CD14-positive monocyte (primary cell): ENCODE data around the gene PLK5. TPM values are rescaled to one million over a fixed set of nuclear protein-coding genes. Genes with fewer than 3 reads are reported as not detected.

Experiments
- DNase-seq, 3 donors: peaks; one replicate each; pipeline ENCODE4 v3.0.0-alpha.2; 2011 to 2022
- H2AFZ ChIP-seq: 2 replicates; pipeline ENCODE4 v1.6.0; 2012; ENCODE audit warnings: mild to moderate bottlenecking, low read depth, low read length, inconsistent platforms; ENCODE audit not compliant: insufficient read depth, poor library complexity, severe bottlenecking
- H3K27ac ChIP-seq, 2 donors: 1 replicate in 1 of 2; 2 replicates in 1 of 2; pipeline ENCODE4 v1.5.1; 2012 to 2013; ENCODE audit warnings: low read length in 2 of 2, control low read depth in 1 of 2, inconsistent platforms in 1 of 2, low read depth in 1 of 2, mild to moderate bottlenecking in 1 of 2
- H3K27me3 ChIP-seq, 2 donors: one replicate each; pipeline versions ENCODE4 v1.6.0 to v1.6.1; 2011 to 2013; ENCODE audit warnings: low read length in 2 of 2; ENCODE audit not compliant: control insufficient read depth in 2 of 2, insufficient read depth in 2 of 2
- H3K36me3 ChIP-seq, 2 donors: replicated peaks in 1 of 2; 1 replicate in 1 of 2; 2 replicates in 1 of 2; pipeline versions ENCODE4 v1.5.1 to v1.6.1; 2012 to 2013; ENCODE audit warnings: low read length in 2 of 2, control low read depth in 1 of 2, inconsistent platforms in 1 of 2, mild to moderate bottlenecking in 1 of 2; ENCODE audit not compliant: insufficient read depth in 2 of 2, control insufficient read depth in 1 of 2
- H3K4me1 ChIP-seq, 2 donors: 1 replicate in 1 of 2; 2 replicates in 1 of 2; pipeline versions ENCODE4 v1.5.1 to v1.6.1; 2012 to 2013; ENCODE audit warnings: low read length in 2 of 2, control low read depth in 1 of 2, inconsistent platforms in 1 of 2, mild to moderate bottlenecking in 1 of 2, moderate library complexity in 1 of 2; ENCODE audit not compliant: insufficient read depth in 2 of 2, control insufficient read depth in 1 of 2
- H3K4me2 ChIP-seq: replicated peaks from 2 replicates; pipeline ENCODE3; 2012; ENCODE audit warnings: low read length, moderate library complexity, mild to moderate bottlenecking; ENCODE audit not compliant: poor library complexity, severe bottlenecking; ENCODE audit errors: extremely low read depth
- H3K4me3 ChIP-seq, 3 experiments: fragments of 200-600 bp in 1 of 3; sonication (generic) in 1 of 3; replicated peaks in 1 of 3; 1 replicate in 2 of 3; 2 replicates in 1 of 3; pipeline ENCODE4 v1.5.1; 2011 to 2013; ENCODE audit warnings: low read length in 3 of 3, mild to moderate bottlenecking in 3 of 3, control low read depth in 2 of 3, low read depth in 2 of 3, inconsistent platforms in 1 of 3, moderate library complexity in 1 of 3
- H3K79me2 ChIP-seq: 2 replicates; pipeline ENCODE4 v1.6.0; 2012; ENCODE audit warnings: mild to moderate bottlenecking, control low read depth, inconsistent platforms, low read length, moderate library complexity; ENCODE audit not compliant: insufficient read depth
- H3K9ac ChIP-seq: 2 replicates; pipeline ENCODE4 v1.6.0; 2017; ENCODE audit warnings: low read length, mild to moderate bottlenecking; ENCODE audit not compliant: insufficient read depth, poor library complexity, severe bottlenecking
- H3K9me3 ChIP-seq, 2 donors: replicated peaks in 1 of 2; 1 replicate in 1 of 2; 2 replicates in 1 of 2; pipeline versions ENCODE4 v1.5.1 to v1.6.1; 2012 to 2013; ENCODE audit warnings: low read length in 2 of 2, control low read depth in 1 of 2; ENCODE audit not compliant: control insufficient read depth in 1 of 2, insufficient read depth in 1 of 2
- H4K20me1 ChIP-seq: 2 replicates; pipeline ENCODE4 v1.6.0; 2012; ENCODE audit warnings: mild to moderate bottlenecking, low read length, control low read depth, moderate library complexity; ENCODE audit not compliant: insufficient read depth
- H3K27ac Mint-ChIP-seq, 7 donors: one replicate each; pipeline ENCODE4 v1.8.0; 2020; ENCODE audit warnings: mild to moderate bottlenecking in 7 of 7, mixed read lengths in 7 of 7, moderate library complexity in 6 of 7, inconsistent platforms in 2 of 7
- H3K27me3 Mint-ChIP-seq, 3 donors: one replicate each; pipeline ENCODE4 v1.8.0; 2021 to 2022; ENCODE audit warnings: low read depth in 3 of 3, mild to moderate bottlenecking in 3 of 3, mixed read lengths in 3 of 3, moderate library complexity in 3 of 3, inconsistent platforms in 1 of 3
- H3K36me3 Mint-ChIP-seq, 2 donors: one replicate each; pipeline ENCODE4 v1.8.0; 2020; ENCODE audit warnings: mixed read lengths in 2 of 2, inconsistent platforms in 1 of 2, mild to moderate bottlenecking in 1 of 2
- H3K4me1 Mint-ChIP-seq: one replicate; pipeline ENCODE4 v1.8.0; 2020; ENCODE audit warnings: mild to moderate bottlenecking, mixed read lengths
- H3K4me3 Mint-ChIP-seq, 2 donors: one replicate each; pipeline ENCODE4 v1.8.0; 2020; ENCODE audit warnings: mild to moderate bottlenecking in 2 of 2, mixed read lengths in 2 of 2, moderate library complexity in 1 of 2
- H3K9me3 Mint-ChIP-seq, 7 donors: one replicate each; pipeline ENCODE4 v1.8.0; 2020 to 2022; ENCODE audit warnings: mixed read lengths in 7 of 7, mild to moderate bottlenecking in 6 of 7, moderate library complexity in 6 of 7, inconsistent platforms in 2 of 7
- CTCF ChIP-seq: fragments of 200-600 bp; IDR thresholded peaks from one replicate; pipeline ENCODE4 v1.8.0; 2022; ENCODE audit warnings: antibody characterized with exemption, mild to moderate bottlenecking
- WGBS: methylation state at CpG from one replicate; pipeline ENCODE4 v1.1.5; 2013; ENCODE audit warnings: missing lambda C conversion rate; ENCODE audit not compliant: insufficient coverage; 5-methylcytosine and 5-hydroxymethylcytosine counted together
- intact Hi-C, 2 donors: fragments of 100-400 bp; cut with micrococcal nuclease; formaldehyde crosslinking; loops; one replicate each; pipeline versions ENCODE4 v1.15.0 to v1.15.1; 2023
- polyA plus RNA-seq, 3 donors: library from polyadenylated mRNA; depleted of rRNA in 1 of 3; unstranded in 2 of 3; stranded (reverse) in 1 of 3; fragments of 300-500 nt in 2 of 3; fragments of >200 nt in 1 of 3; fragmentation: Illumina TruSeq in 2 of 3; gene quantifications; 1 replicate in 2 of 3; 2 replicates in 1 of 3; pipeline ENCODE4 v1.2.3, GENCODE V29; 2012 to 2021

The PLK5 gene
- polyA plus RNA-seq, 3 donors = not detected

- H3K4me1 Mint-ChIP-seq = peaks cover 3% of the 10 kb centered on the region
- no peaks in the 10 kb centered on the region for H3K4me1 ChIP-seq
- DNase-seq = no peak
- intact Hi-C loops = no loop called here
- no peak for TF ChIP-seq CTCF
- H3K4me3 ChIP-seq = no peak overlapping the region
- no peaks in the 10 kb centered on the region for H3K36me3 ChIP-seq
- peaks cover 0 to 7% (median 5%) of the 10 kb centered on the region in 7 donors for H3K9me3 Mint-ChIP-seq
- H3K36me3 Mint-ChIP-seq = peaks cover 0 to 3% of the 10 kb centered on the region in 2 donors
- H2AFZ ChIP-seq = no peak overlapping the region
- no peak overlapping the region for H3K9ac ChIP-seq
- H3K27me3 ChIP-seq = peaks cover 5 to 30% of the 10 kb centered on the region in 2 donors
- 60% methylated on average over 31 of the region's 31 CpGs for WGBS
- no peaks in the 10 kb centered on the region for H3K79me2 ChIP-seq
- H3K27me3 Mint-ChIP-seq = peaks cover 23 to 48% (median 31%) of the 10 kb centered on the region in 3 donors
- H3K9me3 ChIP-seq = no peaks in the 10 kb centered on the region
- H3K27ac ChIP-seq = no peak overlapping the region
- no peak overlapping the region for H3K27ac Mint-ChIP-seq
- no peak overlapping the region for H3K4me2 ChIP-seq
- H3K4me3 Mint-ChIP-seq = no peak overlapping the region
- H4K20me1 ChIP-seq = no peaks in the 10 kb centered on the region
Measured at GRCh38 chr19:1525343-1525742, 1.5 kb downstream of the PLK5 start.

DNA sequence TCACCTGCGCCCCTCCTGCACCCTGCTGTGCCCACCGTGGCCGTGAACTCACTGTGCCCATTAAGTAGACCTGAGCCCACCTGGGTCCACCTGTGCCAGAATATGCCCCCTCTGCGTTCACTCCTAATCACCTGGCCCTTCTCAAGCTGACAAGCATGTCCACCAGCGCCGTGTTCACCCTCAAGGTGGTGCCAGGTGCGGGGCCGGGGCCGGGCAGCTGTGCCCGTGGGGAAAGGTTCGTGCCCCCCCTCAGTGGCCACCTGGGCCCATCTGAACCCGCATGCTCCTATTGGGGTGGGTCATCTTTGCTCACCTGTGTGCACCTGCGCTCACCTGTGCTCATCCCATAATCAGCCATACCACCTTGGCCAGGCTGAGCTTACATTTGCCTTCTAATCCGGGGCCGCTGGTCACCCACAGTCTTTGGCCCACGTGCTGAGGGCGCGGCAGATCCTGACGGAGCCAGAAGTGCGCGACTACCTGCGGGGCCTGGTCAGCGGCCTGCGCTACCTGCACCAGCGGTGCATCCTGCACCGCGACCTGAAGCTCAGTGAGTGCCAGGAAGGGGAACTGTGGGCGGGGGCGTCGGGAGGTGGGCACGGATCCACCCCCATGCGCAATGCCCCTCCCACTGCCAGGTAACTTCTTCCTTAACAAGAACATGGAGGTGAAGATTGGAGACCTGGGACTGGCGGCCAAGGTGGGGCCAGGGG is 2.3 kb downstream of the PLK5 start:
- Histone ChIP-seq H3K4me1 (no peaks in the 10 kb centered on the region), H3K4me3 (no peak overlapping the region), H2AFZ (no peak overlapping the region), H3K27me3 (peaks cover 5 to 30% of the 10 kb centered on the region in 2 donors), H4K20me1 (no peaks in the 10 kb centered on the region), H3K36me3 (no peaks in the 10 kb centered on the region), H3K27ac (no peak overlapping the region), H3K4me2 (no peak overlapping the region), H3K9ac (no peak overlapping the region), H3K9me3 (no peaks in the 10 kb centered on the region), H3K79me2 (no peaks in the 10 kb centered on the region)
- Mint-ChIP-seq H3K4me3 (peak overlapping the region in 1 of 2 donors; percentile 42), H3K27me3 (peaks cover 23 to 51% (median 31%) of the 10 kb centered on the region in 3 donors), H3K4me1 (peaks cover 3% of the 10 kb centered on the region), H3K9me3 (peaks cover 0 to 7% (median 5%) of the 10 kb centered on the region in 7 donors), H3K27ac (peak overlapping the region in 2 of 7 donors; percentile 56 to 59), H3K36me3 (peaks cover 0 to 3% of the 10 kb centered on the region in 2 donors)
- intact Hi-C loops = no loop called here
- no peak for DNase-seq
- 86% methylated on average over 25 of the region's 33 CpGs for WGBS
- no peak for TF ChIP-seq CTCF
